GM19193 (cell line): ENCODE data around the gene MAP4K4.

ENCODE experiments used
- POLR2A ChIP-seq: IDR thresholded peaks from 4 replicates; pipeline ENCODE4 v1.6.1; 2011; ENCODE audit not compliant: insufficient read depth, insufficient read length; ENCODE audit errors: extremely low read depth

MAP4K4 gene

DNA sequence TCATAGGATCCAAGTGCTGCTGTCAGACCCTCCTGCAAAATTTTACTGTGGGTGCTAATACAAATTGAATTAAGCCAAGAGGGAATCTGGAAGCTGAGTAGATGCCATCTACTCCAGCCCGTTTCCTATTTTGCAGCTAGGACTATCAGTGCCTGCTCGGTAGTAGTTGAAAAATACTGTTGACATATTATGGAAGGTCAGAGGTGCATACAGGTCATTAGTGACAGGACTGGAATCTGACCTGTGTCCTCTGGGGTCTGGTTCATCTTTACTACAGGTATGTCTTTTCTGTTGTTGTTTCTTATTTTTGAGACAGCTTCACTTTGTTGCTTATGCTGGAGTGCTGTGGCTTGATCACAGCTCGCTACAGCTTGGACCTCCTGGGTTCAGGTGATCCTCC lies 58.8 kb downstream of the MAP4K4 start:
- TF ChIP-seq POLR2A: no peak

DNA sequence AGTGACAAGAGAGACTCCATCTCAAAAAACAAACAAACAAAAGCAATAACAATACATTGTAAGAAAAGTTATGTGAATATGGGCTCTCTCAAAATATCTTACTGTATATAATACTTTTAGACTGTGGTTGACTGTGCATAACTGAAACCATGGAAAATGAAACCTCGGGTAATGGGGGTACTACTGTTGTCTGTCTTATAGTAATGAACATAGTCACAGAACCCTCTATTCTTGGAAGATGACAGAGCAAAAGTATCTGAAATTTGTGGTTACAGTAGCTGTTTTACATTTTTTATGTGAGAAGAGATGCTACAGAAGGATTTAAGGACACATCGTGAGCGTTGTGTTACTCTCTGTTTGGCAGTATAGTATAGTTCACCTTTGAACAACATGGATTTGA lies 60.5 kb downstream of the MAP4K4 start:
- TF ChIP-seq POLR2A: no peak

DNA sequence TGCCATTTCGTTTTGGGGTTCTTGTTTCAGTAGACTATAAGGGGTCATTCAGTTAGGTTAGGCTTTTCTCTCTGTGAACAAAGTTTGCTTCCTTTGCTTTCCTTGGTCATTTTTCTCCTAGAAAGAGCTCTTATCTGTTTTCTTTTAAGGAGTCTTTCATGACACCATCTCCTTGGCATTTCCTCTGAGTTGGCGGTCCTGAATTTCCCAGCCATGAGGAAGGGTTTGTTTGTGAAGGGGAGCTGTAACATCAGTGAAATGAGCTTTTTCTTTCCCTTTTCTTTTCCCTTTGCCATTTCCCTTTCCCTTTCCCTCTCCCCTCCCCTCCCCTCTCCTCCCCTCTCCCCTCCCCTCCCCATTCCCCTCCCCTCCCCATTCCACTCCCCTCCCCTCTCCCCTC lies 61.7 kb downstream of the MAP4K4 start:
- TF ChIP-seq POLR2A: no peak

DNA sequence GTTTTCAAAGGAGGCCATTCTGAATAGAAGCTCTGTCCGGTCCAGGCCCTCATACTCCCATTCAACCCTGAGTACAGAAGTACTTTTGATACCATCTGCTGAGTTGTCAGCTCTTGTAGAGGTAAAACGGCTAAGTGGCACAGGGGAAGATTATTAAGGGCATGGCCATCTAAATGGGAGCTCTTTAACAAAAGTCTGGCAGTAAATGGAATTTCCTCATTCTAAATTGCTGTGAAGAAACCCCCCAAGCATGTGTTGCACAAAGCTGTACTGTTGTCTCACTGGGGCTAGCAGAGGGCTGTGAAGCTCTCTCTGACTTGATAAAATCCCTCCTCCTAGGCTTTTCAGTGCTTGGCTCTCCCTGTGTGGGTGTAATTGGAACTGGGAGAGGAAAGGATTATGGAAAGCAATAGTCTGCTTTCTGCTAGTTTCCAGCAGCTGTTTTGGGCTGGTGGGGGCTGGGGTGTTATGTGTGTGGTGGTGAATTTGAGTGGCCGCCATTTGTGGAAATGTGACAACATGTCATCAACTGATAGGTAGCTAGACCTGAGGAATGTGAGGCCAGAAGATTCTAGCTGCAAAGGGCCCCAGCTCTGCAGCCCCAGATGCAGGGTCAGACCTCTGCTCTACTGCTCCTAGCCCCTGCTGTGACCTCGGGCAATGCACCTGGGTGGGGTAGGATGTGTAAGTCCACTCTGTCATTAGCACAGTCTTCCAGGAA lies 65.1 kb downstream of the MAP4K4 start:
- TF ChIP-seq POLR2A: no peak

DNA sequence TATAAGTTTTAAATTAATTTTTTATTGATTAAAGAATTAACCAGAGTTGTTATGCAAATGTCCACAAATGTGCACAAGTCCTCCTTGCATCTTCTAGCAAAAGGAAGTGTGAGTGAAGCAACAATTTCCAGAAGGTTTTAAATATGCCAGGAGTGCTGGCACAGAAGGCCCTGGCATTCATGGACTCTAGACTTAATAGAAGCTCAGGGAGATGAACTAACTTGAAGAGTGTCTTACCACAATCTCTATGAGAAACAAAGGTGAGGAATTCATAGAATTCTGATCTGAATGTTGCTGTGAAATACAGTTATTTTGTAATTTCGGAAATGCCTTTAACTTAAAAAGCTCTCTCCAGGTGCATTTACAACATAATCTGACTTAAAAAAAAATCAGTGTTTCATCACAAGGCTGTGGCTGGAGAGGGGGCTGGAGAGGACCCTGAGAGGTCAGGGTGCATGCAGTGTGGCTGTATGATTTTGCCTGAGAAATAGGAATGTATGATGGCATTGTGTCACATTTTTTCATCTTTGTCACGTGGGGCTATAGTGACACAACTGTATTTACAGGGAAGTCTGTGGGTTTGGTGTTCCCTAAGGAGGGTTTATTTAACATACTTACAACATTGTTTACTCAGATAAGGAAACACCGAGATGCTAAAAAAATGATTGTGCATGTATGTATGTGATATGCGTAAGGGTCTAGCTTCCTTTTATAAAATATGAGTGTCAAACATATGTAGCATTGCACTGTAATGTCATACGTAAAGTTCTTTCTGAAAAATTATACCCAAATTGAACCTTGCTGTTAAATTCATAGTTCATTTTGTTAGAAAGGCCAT lies 66.2 kb downstream of the MAP4K4 start:
- TF ChIP-seq POLR2A: no peak

DNA sequence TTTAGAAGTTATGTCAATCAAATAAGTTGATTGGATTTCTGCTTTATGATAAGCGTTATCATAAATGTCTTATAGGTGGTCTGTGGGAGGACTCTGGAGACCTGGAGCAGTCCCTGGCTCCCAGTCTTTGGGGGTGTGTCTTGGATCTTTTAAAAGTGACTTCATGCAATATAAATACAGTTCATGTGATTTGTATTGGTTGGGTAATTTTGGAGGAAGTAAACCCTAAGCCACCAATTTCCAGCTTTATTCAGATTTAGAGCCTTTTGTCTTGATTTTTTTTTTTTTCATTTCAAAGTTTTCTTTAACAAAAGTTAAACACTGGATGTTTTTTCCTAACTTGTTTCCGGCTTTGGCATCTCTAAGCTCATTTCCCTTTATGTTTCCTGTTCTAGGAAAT lies 68.8 kb downstream of the MAP4K4 start:
- TF ChIP-seq POLR2A: no peak

DNA sequence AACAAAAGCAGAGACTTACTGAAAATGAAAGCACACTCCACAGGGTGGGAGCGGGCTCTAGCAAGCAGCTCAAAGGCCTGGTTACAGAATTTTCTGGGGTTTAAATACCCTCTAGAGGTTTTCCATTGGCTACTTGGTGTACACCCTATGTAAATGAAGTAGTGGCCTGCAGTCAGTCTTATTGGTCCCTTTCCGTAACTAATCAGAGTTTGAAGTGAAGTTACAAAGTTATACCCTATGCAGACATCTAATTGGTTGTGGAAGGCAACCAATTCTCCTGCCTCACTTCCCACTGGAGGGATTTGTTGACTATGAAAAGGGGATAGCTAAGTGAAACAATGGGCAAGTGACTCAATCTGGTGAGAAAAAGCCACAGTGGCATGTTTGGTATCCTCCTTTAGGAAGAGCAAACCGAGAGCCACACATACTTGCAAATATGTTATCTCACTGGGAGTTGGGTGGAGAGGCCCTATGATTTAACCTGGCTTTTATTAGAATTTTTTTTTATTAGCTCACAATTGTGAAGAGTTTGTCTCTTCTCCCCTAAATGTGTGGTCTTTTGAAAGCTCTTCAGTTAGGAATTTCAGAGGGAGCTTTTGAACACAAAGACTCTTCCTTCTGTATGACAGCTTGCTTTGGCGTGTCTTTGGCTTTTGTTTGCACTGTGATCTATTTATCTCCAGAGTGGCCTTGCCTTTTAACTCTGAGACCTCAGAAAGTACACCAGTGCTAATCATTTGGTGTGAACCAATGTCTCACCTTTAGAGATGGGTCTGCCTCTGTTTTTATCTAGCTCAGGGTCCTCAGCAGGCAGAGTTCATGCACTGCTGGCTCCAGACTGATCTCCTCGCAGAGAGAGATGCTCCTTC lies 69.6 kb downstream of the MAP4K4 start:
- no peak for TF ChIP-seq POLR2A

DNA sequence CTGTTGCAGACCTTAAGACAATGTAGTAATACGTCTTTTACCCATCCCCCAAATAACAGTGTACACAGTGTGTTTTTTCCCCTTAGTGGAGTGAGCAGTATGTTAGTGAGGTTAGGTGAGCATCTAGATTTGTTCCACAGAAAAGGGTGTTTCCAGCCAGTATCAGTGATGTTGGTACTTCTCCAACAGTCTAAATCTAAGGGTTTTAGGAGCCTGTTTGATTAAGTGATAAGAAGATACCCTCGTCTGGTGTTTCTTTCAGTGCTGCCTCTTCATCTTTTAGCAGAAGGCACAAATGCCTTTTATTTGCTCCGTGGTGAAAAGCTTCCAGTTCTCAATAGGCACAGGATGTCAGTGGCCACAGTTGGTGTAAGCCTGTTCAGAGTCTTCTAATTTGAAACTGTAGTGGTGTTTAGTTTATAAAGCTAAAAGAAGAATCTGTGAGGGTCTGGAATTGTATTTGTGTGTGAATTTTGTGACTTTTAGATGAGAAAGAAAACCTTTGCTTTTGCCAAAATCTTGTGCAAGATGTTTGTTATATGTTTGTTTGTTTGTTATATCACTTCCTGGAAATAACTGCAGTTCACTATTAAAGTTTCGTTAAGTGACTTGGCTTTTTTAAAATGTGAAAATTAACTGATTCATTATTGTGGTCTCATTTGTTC lies 71.2 kb downstream of the MAP4K4 start:
- TF ChIP-seq POLR2A: no peak

DNA sequence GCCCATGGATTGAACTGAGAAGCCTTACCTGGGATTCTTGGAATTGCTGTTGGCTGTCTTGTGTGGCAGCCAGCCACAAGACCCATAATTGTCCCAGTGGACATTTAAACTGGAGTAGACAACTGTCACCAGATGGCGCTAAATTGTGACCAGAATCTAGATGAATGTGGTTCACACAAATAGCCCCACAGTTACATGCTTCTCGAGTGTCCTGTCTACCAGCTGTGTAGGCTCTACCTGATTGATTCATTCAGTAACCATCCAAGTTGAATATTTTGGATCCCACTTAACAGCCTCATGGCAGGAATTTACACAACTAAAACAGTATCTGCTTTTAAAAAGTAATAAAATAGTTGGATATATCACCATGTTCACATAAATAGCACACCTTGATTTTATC lies 73.2 kb downstream of the MAP4K4 start:
- TF ChIP-seq POLR2A: no peak

DNA sequence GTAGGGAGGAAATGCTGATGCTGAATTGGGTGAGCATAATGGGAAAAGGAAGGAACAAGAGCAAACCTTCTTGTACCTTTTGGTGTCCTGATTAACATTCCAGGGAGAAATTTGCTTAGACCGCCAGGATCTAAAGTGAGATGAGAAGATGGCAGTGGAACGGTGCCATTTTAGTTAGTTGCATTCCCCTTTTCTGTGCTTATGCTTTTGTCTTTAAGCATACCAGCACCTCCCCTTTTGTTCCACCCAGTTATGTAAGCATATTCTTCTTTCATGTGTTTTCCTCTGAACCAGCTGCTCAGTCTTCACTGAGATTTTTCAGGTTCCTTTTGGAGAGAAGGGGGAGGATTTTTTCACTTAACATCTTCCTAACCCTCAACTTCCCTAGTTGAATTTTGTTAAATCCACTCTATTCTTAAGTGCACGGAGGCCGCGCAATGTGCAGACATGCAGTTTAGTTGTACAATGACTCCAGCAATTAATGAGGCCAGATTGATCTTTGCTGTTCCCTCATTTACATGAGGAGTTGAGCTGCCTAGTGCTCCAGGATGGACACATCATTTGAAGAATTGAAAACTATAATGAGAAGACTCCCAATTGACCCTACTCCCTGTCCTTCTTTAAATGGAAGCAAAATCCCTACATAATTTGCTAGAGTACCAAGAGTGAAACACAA lies 73.9 kb downstream of the MAP4K4 start:
- no peak for TF ChIP-seq POLR2A

DNA sequence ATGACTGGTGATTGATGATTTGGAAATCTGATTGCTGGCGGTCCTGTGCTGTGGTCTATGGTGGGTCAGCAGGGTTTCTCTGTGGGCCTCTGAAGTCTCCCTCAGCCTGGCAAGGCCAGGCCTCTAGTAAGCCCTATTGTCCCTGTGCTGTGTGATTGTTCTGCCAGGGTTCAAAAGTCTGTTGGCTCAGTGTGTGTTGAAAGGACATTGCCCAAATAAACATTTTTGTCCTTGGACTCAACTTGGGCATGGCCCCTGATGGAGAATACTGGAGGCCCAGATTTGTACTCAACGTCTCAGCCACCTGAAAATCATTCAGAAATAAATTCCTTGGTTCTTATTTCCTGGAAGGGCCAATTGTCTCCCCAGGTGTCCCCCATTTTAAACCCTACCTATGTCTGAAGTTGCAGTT lies 74.4 kb downstream of the MAP4K4 start:
- TF ChIP-seq POLR2A: no peak

DNA sequence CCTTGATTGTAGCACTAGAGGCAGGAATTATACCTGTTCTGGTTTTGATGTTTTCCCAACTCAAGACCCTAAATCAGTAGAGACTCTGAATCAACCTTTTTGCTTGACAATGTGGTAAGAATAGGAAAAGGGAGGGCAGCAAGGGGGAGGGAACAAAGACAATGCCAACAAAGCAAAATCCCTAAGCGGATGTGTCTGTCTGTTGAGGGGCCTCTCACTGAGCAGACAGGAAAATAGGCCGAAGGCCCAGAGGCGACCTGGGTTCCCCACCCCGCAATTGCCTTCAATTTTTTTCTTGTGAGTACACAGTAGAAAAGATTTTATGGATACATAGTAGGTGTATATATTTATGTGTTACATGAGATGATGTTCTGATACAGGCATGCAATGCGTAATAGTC lies 75.6 kb downstream of the MAP4K4 start:
- no peak for TF ChIP-seq POLR2A

DNA sequence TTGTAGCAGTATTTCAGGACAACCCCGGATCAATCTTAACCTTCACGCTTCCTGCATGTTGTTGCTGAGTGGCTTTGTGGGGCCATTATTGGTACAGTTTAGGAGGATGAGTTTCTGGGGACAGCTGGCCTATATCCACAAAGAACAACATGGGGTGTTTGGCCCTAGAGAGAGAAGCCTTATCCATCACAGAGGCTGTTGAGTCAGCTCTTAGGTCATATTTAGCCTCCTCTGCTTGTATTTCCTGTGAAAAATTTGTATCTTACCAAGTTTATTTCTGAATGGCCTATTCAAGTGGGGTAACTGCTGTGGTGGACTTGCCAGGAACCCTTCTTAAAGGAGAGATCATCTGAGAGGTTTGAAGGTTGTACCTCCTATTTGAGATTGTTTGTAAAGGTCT lies 77.6 kb downstream of the MAP4K4 start:
- no peak for TF ChIP-seq POLR2A

DNA sequence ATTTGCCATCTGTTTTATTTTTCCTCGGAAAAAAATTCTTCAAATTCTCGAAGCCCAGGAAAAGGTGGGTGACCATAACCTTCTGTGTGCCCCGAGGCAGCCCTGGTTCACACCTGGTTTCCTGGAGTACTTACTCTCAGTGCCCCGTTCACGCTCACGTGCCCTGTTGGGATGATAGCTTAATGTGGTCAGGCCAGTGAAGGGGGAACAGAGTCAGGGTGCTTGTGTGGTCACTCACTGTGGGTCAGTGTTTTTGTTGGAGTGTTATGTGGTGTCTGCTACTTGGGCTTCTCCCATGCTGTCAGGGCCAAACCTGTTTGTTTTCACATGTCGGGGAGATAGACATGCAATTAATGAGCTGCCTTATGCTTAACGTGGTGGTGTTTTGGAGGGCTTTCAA lies 78.1 kb downstream of the MAP4K4 start:
- no peak for TF ChIP-seq POLR2A
